Caco-2 (cell line): Measurements from ENCODE around the gene SLIT3. TPM values are rescaled to one million over a fixed set of nuclear protein-coding genes. Genes with fewer than 3 reads are reported as not detected.

Source experiments
- BruUV-seq: library from RNA; stranded (reverse); fragments of 400-500 nt; replicated peaks from 2 replicates; lab custom pipeline; 2021; lab: Mats Ljungman, UMichigan
- CTCF ChIA-PET: fragments of 300-600 bp; sonication (Branson Sonifier 250); formaldehyde crosslinking; loops from one replicate; lab custom pipeline; 2022; ENCODE audit warnings: antibody characterized with exemption; lab: Charles Lee
- POLR2A ChIA-PET: fragments of 300-600 bp; sonication (Branson Sonifier 250); formaldehyde crosslinking; loops from one replicate; lab custom pipeline; 2022; ENCODE audit warnings: antibody characterized with exemption; lab: Charles Lee
- DNase-seq, 2 experiments: peaks; one replicate each; pipeline versions ENCODE4 v3.0.0 to v3.0.0-alpha.2; 2020 to 2022
- H3K27me3 ChIP-seq: replicated peaks from 2 replicates; pipeline ENCODE4 v1.6.0; 2011; ENCODE audit warnings: low read length; ENCODE audit not compliant: control insufficient read depth, insufficient read depth
- H3K36me3 ChIP-seq: 2 replicates; pipeline ENCODE4 v1.5.1; 2011; ENCODE audit warnings: low read length; ENCODE audit not compliant: control insufficient read depth, insufficient read depth
- H3K4me1 ChIP-seq: fragments of 250-450 bp; sonication (Bioruptor Pico); 2 replicates; pipeline ENCODE4 v1.5.1; 2020; ENCODE audit warnings: mild to moderate bottlenecking
- H3K4me3 ChIP-seq: 2 replicates; pipeline ENCODE4 v1.5.1; 2011; ENCODE audit warnings: low read depth, mild to moderate bottlenecking, control low read depth, low read length
- H3K9me3 ChIP-seq: fragments of 250-450 bp; sonication (Bioruptor Pico); 2 replicates; pipeline ENCODE4 v1.5.1; 2020; ENCODE audit warnings: mild to moderate bottlenecking, moderate library complexity
- H3K27ac Mint-ChIP-seq: one replicate; pipeline ENCODE4 v1.8.0; 2022; ENCODE audit warnings: mixed read lengths; ENCODE audit not compliant: unreplicated experiment
- H3K27me3 Mint-ChIP-seq: one replicate; pipeline ENCODE4 v1.8.0; 2022; ENCODE audit warnings: mixed read lengths; ENCODE audit not compliant: insufficient read depth, unreplicated experiment
- H3K36me3 Mint-ChIP-seq: one replicate; pipeline ENCODE4 v1.8.0; 2022; ENCODE audit warnings: mild to moderate bottlenecking, mixed read lengths; ENCODE audit not compliant: insufficient read depth, unreplicated experiment
- H3K4me1 Mint-ChIP-seq: one replicate; pipeline ENCODE4 v1.8.0; 2022; ENCODE audit warnings: low read depth, mixed read lengths; ENCODE audit not compliant: unreplicated experiment
- H3K4me3 Mint-ChIP-seq: one replicate; pipeline ENCODE4 v1.8.0; 2022; ENCODE audit warnings: mild to moderate bottlenecking, moderate library complexity, mixed read lengths; ENCODE audit not compliant: unreplicated experiment
- H3K9me3 Mint-ChIP-seq: one replicate; pipeline ENCODE4 v1.8.0; 2022; ENCODE audit warnings: mixed read lengths; ENCODE audit not compliant: unreplicated experiment
- CTCF ChIP-seq, 2 experiments: fragments of 200-600 bp in 1 of 2; IDR thresholded peaks; 1 replicate in 1 of 2; 2 replicates in 1 of 2; pipeline versions ENCODE4 v1.5.1 to v1.8.0; 2011 to 2022; ENCODE audit warnings: antibody characterized with exemption in 1 of 2, control low read depth in 1 of 2, inconsistent platforms in 1 of 2, low read depth in 1 of 2, low read length in 1 of 2, mild to moderate bottlenecking in 1 of 2, moderate library complexity in 1 of 2; ENCODE audit not compliant: insufficient read depth in 1 of 2, severe bottlenecking in 1 of 2, unreplicated experiment in 1 of 2
- intact Hi-C: fragments of 100-400 bp; cut with micrococcal nuclease; formaldehyde crosslinking; loops from one replicate; pipeline ENCODE4 v1.10.0; 2022; ENCODE audit not compliant: unreplicated experiment
- total RNA-seq: library from RNA; stranded (reverse); gene quantifications from 2 replicates; pipeline ENCODE4 v1.2.3, GENCODE V29; 2022

SLIT3 gene
- total RNA-seq, 1 experiment from 2014 or later: 2.1 TPM

GRCh38 chr5:168964182-168964581 lies 336.8 kb downstream of the SLIT3 start:
- BruUV-seq: no TSS peak
- no peaks in the 10 kb centered on the region for H3K27me3 ChIP-seq
- POLR2A ChIA-PET: no interaction called here
- Mint-ChIP-seq H3K27me3 (no peaks in the 10 kb centered on the region), H3K4me1 (peaks cover 15% of the 10 kb centered on the region), H3K27ac (no peak overlapping the region), H3K9me3 (peaks cover 10% of the 10 kb centered on the region), H3K36me3 (no peaks in the 10 kb centered on the region), H3K4me3 (no peak overlapping the region)
- no peak for DNase-seq
- intact Hi-C loops: no loop called here
- CTCF ChIA-PET: no interaction called here
- no peaks in the 10 kb centered on the region for H3K9me3 ChIP-seq
- H3K36me3 ChIP-seq: no peaks in the 10 kb centered on the region
- no peak for TF ChIP-seq CTCF (IDR thresholded peaks at IDR 0.05; ENCODE audit: insufficient read depth in 1 of 2, low read depth in 1 of 2, low read length in 1 of 2, severe bottlenecking in 1 of 2, unreplicated experiment in 1 of 2)
- H3K4me1 ChIP-seq: peaks cover 11% of the 10 kb centered on the region; the same call in 1 of the 2 replicates
- H3K4me3 ChIP-seq: no peak overlapping the region

DNA sequence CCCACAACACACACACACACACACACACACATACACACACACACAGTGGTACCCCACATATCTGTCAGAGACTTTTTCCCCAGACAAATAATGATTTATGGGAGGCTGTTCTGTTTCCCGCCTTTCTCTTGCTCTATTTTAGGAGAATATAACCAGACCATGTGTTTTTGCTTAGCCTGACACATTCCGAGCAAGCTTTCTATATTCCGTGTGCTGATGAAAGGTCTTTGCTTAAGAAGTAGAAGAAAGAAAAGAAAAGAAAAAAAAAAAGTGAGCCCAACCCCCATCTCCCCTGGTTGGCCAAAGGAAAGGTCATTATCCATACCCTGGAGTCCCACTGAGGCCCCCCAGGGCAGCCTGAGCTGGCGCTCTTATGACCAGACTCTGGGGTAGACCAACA lies 338.6 kb downstream of the SLIT3 start:
- Histone ChIP-seq H3K27me3 (no peaks in the 10 kb centered on the region; the same call in 1 of the 2 replicates), H3K36me3 (no peaks in the 10 kb centered on the region), H3K4me1 (peaks cover 11% of the 10 kb centered on the region; the same call in 1 of the 2 replicates), H3K9me3 (no peaks in the 10 kb centered on the region), H3K4me3 (no peak overlapping the region)
- Mint-ChIP-seq H3K4me1 (peaks cover 15% of the 10 kb centered on the region), H3K27me3 (no peaks in the 10 kb centered on the region), H3K36me3 (no peaks in the 10 kb centered on the region), H3K9me3 (no peaks in the 10 kb centered on the region), H3K4me3 (no peak overlapping the region), H3K27ac (no peak overlapping the region)
- TF ChIP-seq CTCF (IDR thresholded peaks at IDR 0.05; ENCODE audit: insufficient read depth in 1 of 2, low read depth in 1 of 2, low read length in 1 of 2, severe bottlenecking in 1 of 2, unreplicated experiment in 1 of 2): no peak
- POLR2A ChIA-PET: interaction anchor here (0.6 kb wide), 1 partner anchor 44 kb away, joined by 3 read pairs; no protein-coding TSS in a partner anchor
- no TSS peak for BruUV-seq
- CTCF ChIA-PET: no interaction called here
- no peak for DNase-seq
- intact Hi-C loops: no loop called here

GRCh38 chr5:168961681-168962080 lies 339.3 kb downstream of the SLIT3 start:
- H3K9me3 Mint-ChIP-seq: no peaks in the 10 kb centered on the region
- Histone ChIP-seq H3K4me3 (no peak overlapping the region), H3K27me3 (no peaks in the 10 kb centered on the region; the same call in 1 of the 2 replicates), H3K4me1 (peaks cover 11% of the 10 kb centered on the region; the same call in 1 of the 2 replicates), H3K36me3 (no peaks in the 10 kb centered on the region), H3K9me3 (no peaks in the 10 kb centered on the region)
- intact Hi-C loops: no loop called here
- H3K4me1 Mint-ChIP-seq: peaks cover 15% of the 10 kb centered on the region
- no peaks in the 10 kb centered on the region for H3K27me3 Mint-ChIP-seq
- no peaks in the 10 kb centered on the region for H3K36me3 Mint-ChIP-seq
- no peak for TF ChIP-seq CTCF (IDR thresholded peaks at IDR 0.05; ENCODE audit: insufficient read depth in 1 of 2, low read depth in 1 of 2, low read length in 1 of 2, severe bottlenecking in 1 of 2, unreplicated experiment in 1 of 2)
- H3K27ac Mint-ChIP-seq: no peak overlapping the region
- BruUV-seq: no TSS peak
- no peak overlapping the region for H3K4me3 Mint-ChIP-seq
- DNase-seq: no peak
- CTCF ChIA-PET: no interaction called here
- POLR2A ChIA-PET: interaction anchor here (0.6 kb wide), 1 partner anchor 44 kb away, joined by 3 read pairs; no protein-coding TSS in a partner anchor
